Endodermal cell (in vitro differentiated cells): ENCODE data around the gene USP31. TPM values are rescaled to one million over a fixed set of nuclear protein-coding genes. Genes with fewer than 3 reads are reported as not detected.

ENCODE experiments used
- DNase-seq: peaks from one replicate; pipeline ENCODE4 v3.0.0-alpha.2; 2017
- H3K27ac ChIP-seq: 2 replicates; pipeline ENCODE4 v1.5.1; 2013; ENCODE audit warnings: mild to moderate bottlenecking, low read depth, low read length, moderate library complexity
- H3K27me3 ChIP-seq: 2 replicates; pipeline ENCODE4 v1.6.1; 2013; ENCODE audit warnings: mild to moderate bottlenecking, low read length, moderate library complexity; ENCODE audit not compliant: insufficient read depth, control insufficient read depth, poor library complexity, severe bottlenecking
- H3K36me3 ChIP-seq: 2 replicates; pipeline ENCODE4 v1.7.0; 2013; ENCODE audit warnings: mild to moderate bottlenecking, low read length, moderate library complexity; ENCODE audit not compliant: control insufficient read depth, insufficient read depth
- H3K4me1 ChIP-seq: one replicate; pipeline ENCODE4 v1.7.0; 2013; ENCODE audit warnings: low read length; ENCODE audit not compliant: control insufficient read depth, insufficient read depth
- H3K4me3 ChIP-seq: 2 replicates; pipeline ENCODE4 v1.5.1; 2013; ENCODE audit warnings: mild to moderate bottlenecking, low read length, moderate library complexity
- H3K9ac ChIP-seq: 2 replicates; pipeline ENCODE4 v1.6.1; 2013; ENCODE audit warnings: mild to moderate bottlenecking, low read length, moderate library complexity; ENCODE audit not compliant: poor library complexity, severe bottlenecking; ENCODE audit errors: extremely low read depth
- H3K9me3 ChIP-seq: 2 replicates; pipeline ENCODE4 v1.6.1; 2013; ENCODE audit warnings: mild to moderate bottlenecking, low read length, moderate library complexity; ENCODE audit not compliant: control insufficient read depth
- H3K27ac Mint-ChIP-seq: 2 replicates; pipeline ENCODE4 v1.8.0; 2020; ENCODE audit warnings: mixed read lengths
- H3K27me3 Mint-ChIP-seq: 2 replicates; pipeline ENCODE4 v1.8.0; 2021; ENCODE audit warnings: mild to moderate bottlenecking, mixed read lengths; ENCODE audit not compliant: insufficient read depth
- H3K36me3 Mint-ChIP-seq: 2 replicates; pipeline ENCODE4 v1.8.0; 2020; ENCODE audit warnings: low read depth, mixed read lengths
- H3K4me1 Mint-ChIP-seq: 2 replicates; pipeline ENCODE4 v1.8.0; 2020; ENCODE audit warnings: mixed read lengths
- H3K4me3 Mint-ChIP-seq: 2 replicates; pipeline ENCODE4 v1.8.0; 2020; ENCODE audit warnings: mild to moderate bottlenecking, moderate library complexity, mixed read lengths
- H3K9me3 Mint-ChIP-seq: 2 replicates; pipeline ENCODE4 v1.8.0; 2020; ENCODE audit warnings: mild to moderate bottlenecking, mixed read lengths
- CTCF ChIP-seq: fragments of 200-600 bp; sonication (generic); conservative IDR thresholded peaks from 2 replicates; pipeline ENCODE4 v1.5.0; 2021; ENCODE audit warnings: antibody characterized with exemption, mild to moderate bottlenecking
- WGBS, 2 experiments: methylation state at CpG; one replicate each; pipeline versions ENCODE4 v1.1.5 to v1.1.7; 2013; ENCODE audit warnings: missing lambda C conversion rate in 2 of 2, mixed read lengths in 1 of 2; ENCODE audit not compliant: insufficient coverage in 1 of 2, insufficient read length in 1 of 2; 5-methylcytosine and 5-hydroxymethylcytosine counted together
- total RNA-seq, 2 donors: library from RNA; stranded (reverse); fragmentation: NEBNext Ultra II Directional in 1 of 2; extraction: Animal tissue kit (Norgen Biotek cat#: 25700) in 1 of 2; gene quantifications; 2 replicates in 1 of 2; 3 replicates in 1 of 2; pipeline ENCODE4 v1.2.1, GENCODE V29; 2021

Gene USP31
- total RNA-seq, 2 donors from 2014 or later = 19.9 to 22.1 TPM

DNA sequence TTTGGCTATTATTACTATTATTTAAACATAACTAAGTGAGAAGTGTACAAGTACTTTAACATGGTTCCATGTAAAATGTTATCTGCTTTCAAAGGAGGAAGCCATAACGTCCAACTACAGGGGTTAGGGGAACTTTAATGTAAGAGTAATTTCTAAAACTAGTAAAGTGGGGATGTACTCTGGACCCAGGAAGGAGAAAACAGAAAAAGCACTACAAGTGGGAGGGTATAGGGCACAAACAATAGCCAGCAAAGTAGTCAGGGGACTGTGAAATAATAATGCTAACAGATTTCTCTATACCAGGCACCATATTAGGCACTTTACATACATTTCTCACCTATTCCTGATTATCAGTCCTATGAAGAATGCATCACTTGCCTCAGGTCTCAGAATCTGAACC, 19.6 kb downstream of the USP31 start:
- Mint-ChIP-seq H3K27ac (no peak overlapping the region), H3K4me1 (peaks cover 30% of the 10 kb centered on the region), H3K27me3 (no peaks in the 10 kb centered on the region), H3K9me3 (no peaks in the 10 kb centered on the region), H3K36me3 (no peaks in the 10 kb centered on the region), H3K4me3 (no peak overlapping the region)
- Histone ChIP-seq H3K27me3 (no peaks in the 10 kb centered on the region), H3K27ac (no peak overlapping the region), H3K4me3 (no peak overlapping the region), H3K4me1 (peaks cover 8% of the 10 kb centered on the region), H3K9ac (no peak overlapping the region), H3K9me3 (no peaks in the 10 kb centered on the region), H3K36me3 (no peaks in the 10 kb centered on the region)
- WGBS, 2 experiments = 88% methylated on average over 1 of the region's 1 CpG; no CpG with 5 or more reads in 1 of the 2 experiments
- DNase-seq = no peak
- TF ChIP-seq CTCF = no peak

DNA sequence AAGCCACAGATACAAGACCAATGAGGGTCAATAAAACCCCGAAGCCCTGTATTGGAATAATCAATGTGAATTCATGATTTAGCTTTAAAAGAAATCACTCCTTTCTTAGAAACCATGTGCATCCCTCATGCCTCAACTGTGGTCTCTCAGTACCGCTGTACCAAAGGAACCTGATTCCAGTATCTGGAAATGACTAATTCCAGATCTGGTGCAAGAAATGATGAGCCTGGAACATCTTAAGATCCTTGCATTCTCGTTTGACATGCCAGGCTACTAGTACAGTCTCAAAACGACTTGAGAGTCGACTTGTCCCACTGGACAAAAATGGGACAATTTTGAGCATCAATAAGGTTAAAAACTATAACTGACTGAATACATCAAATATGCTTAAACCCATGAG, 21.2 kb downstream of the USP31 start:
- Histone ChIP-seq H3K27ac (no peak overlapping the region), H3K36me3 (no peaks in the 10 kb centered on the region), H3K27me3 (no peaks in the 10 kb centered on the region), H3K4me1 (peaks cover 8% of the 10 kb centered on the region), H3K9me3 (peaks cover 7% of the 10 kb centered on the region), H3K9ac (no peak overlapping the region), H3K4me3 (no peak overlapping the region)
- DNase-seq = no peak
- no peak overlapping the region for H3K4me3 Mint-ChIP-seq
- peaks cover 2% of the 10 kb centered on the region for H3K9me3 Mint-ChIP-seq
- no peak for TF ChIP-seq CTCF
- no peaks in the 10 kb centered on the region for H3K27me3 Mint-ChIP-seq
- peaks cover 21% of the 10 kb centered on the region for H3K4me1 Mint-ChIP-seq
- H3K36me3 Mint-ChIP-seq = no peaks in the 10 kb centered on the region
- 98% methylated on average over 4 to 5 of the region's 5 CpGs for WGBS, 2 experiments
- H3K27ac Mint-ChIP-seq = no peak overlapping the region

GRCh38 chr16:23125277-23125676, 24.0 kb downstream of the USP31 start:
- H3K27ac Mint-ChIP-seq = no peak overlapping the region
- H3K4me1 Mint-ChIP-seq = peaks cover 25% of the 10 kb centered on the region
- no peak for DNase-seq
- H3K9me3 Mint-ChIP-seq = peaks cover 2% of the 10 kb centered on the region
- Histone ChIP-seq H3K27ac (no peak overlapping the region), H3K36me3 (no peaks in the 10 kb centered on the region), H3K4me3 (no peak overlapping the region), H3K9ac (no peak overlapping the region), H3K27me3 (no peaks in the 10 kb centered on the region), H3K4me1 (no peaks in the 10 kb centered on the region), H3K9me3 (peaks cover 7% of the 10 kb centered on the region)
- H3K4me3 Mint-ChIP-seq = no peak overlapping the region
- H3K27me3 Mint-ChIP-seq = no peaks in the 10 kb centered on the region
- TF ChIP-seq CTCF = no peak
- no peaks in the 10 kb centered on the region for H3K36me3 Mint-ChIP-seq
- 46 to 60% methylated on average over 1 to 2 of the region's 2 CpGs for WGBS, 2 experiments
